ENCODE data around the gene MKRN1.
"Not testable (repeated sequence)": the region's sequence is repeated elsewhere in the genome, so short reads cannot be mapped to it uniquely, and the experiment has no call there.

Gene MKRN1

DNA sequence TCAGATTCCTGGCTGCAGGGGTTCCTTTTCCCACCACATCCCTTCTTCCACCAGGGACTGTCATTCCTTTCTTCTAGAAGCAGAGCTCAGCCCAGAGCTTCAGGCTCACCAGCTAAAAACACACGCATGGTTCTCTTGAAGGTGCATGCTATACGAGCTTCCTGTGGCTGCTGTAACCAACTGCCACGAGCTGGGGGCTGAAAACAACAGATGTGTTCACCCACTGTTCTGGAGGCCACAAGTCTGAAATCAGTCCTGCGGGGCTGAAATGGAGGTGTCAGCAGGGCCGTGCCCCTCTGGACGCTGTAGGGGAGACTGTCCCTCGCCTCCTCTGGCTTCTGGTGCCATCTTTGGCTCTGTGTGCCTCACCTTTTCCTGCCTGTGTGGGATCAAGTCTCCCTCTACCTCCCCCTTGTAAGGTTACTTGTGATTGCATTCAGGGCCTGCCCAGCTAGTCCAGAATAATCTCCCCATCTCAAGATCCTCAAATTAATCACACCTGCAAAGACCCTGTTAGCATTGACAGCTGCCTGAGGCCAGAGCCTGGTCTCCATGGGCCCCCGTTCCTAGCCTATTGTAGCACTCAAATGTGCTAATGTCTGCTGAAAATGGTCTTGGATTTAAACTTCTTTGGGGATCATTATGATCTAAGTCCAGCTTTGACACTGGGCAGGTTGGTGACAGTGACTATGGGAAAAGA, 61.7 kb downstream of the MKRN1 start:
- H3K27me3 ChIP-seq (ENCODE audit: control insufficient read depth, insufficient read depth, low read length, poor library complexity, severe bottlenecking), result no peaks in the 10 kb centered on the region
- no peaks in the 10 kb centered on the region for H3K4me1 ChIP-seq (ENCODE audit: control insufficient read depth, insufficient read depth, low read length)
- H3K27ac ChIP-seq (ENCODE audit: insufficient read depth, low read depth, low read length, poor library complexity, severe bottlenecking), result no peak overlapping the region
- WGBS, 2 experiments, result 90 to 92% methylated on average over 8 of the region's 8 CpGs
- H3K36me3 ChIP-seq (ENCODE audit: control insufficient read depth, insufficient read depth, low read length), result no peaks in the 10 kb centered on the region
- no peak overlapping the region for H3K4me3 ChIP-seq (ENCODE audit: insufficient read depth, low read depth, low read length)
- H3K9me3 ChIP-seq (ENCODE audit: control insufficient read depth, low read length), result no peaks in the 10 kb centered on the region

DNA sequence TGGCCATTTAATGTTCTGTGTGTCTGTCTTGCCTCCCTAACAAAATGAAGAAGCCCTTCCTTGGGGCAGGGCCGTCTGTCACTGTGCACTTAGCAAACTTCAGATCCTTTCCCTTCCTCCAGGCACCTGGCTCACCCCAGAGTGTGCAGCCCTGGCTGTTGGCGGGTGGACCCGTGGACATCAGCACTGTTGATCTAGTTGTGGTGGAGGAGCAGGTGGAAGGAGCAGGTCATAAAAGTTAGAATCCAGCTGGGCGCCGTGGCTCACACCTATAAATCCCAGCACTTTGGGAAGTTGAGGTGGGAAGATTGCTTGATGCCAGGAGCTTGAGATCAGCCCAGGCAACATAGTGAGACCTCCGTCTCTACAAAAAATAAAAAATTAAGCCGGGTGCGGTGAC, 62.7 kb downstream of the MKRN1 start:
- H3K27me3 ChIP-seq (ENCODE audit: control insufficient read depth, insufficient read depth, low read length, poor library complexity, severe bottlenecking), result no peaks in the 10 kb centered on the region
- no peak overlapping the region for H3K27ac ChIP-seq (ENCODE audit: insufficient read depth, low read depth, low read length, poor library complexity, severe bottlenecking)
- H3K4me3 ChIP-seq (ENCODE audit: insufficient read depth, low read depth, low read length), result no peak overlapping the region
- no peaks in the 10 kb centered on the region for H3K36me3 ChIP-seq (ENCODE audit: control insufficient read depth, insufficient read depth, low read length)
- WGBS, 2 experiments, result 92% methylated on average over 8 of the region's 8 CpGs
- no peaks in the 10 kb centered on the region for H3K4me1 ChIP-seq (ENCODE audit: control insufficient read depth, insufficient read depth, low read length)
- H3K9me3 ChIP-seq (ENCODE audit: control insufficient read depth, low read length), result no peaks in the 10 kb centered on the region

DNA sequence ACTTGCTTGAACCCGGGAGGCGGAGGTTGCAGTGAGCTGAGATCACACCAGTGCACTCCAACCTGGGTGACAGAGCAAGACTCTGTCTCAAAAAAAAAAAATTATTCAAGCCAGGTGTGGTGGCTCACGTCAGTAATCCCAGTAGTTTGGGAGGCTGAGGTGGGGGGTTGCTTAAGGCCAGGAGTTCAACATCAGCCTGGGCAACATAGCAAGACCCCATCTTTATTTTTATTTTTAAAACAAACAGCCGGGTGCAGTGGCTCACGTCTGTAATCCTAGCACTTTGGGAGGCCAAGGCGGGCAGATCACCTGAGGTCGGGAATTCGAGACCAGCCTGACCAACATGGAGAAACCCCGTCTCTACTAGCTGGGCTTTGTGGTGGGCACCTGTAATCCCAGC, 63.5 kb downstream of the MKRN1 start:
- not testable (repeated sequence) for H3K9me3 ChIP-seq (ENCODE audit: control insufficient read depth, low read length); H3K36me3 ChIP-seq (ENCODE audit: control insufficient read depth, insufficient read depth, low read length); H3K27ac ChIP-seq (ENCODE audit: insufficient read depth, low read depth, low read length, poor library complexity, severe bottlenecking); H3K27me3 ChIP-seq (ENCODE audit: control insufficient read depth, insufficient read depth, low read length, poor library complexity, severe bottlenecking); H3K4me1 ChIP-seq (ENCODE audit: control insufficient read depth, insufficient read depth, low read length); H3K4me3 ChIP-seq (ENCODE audit: insufficient read depth, low read depth, low read length)
- 93 to 94% methylated on average over 9 of the region's 9 CpGs for WGBS, 2 experiments

DNA sequence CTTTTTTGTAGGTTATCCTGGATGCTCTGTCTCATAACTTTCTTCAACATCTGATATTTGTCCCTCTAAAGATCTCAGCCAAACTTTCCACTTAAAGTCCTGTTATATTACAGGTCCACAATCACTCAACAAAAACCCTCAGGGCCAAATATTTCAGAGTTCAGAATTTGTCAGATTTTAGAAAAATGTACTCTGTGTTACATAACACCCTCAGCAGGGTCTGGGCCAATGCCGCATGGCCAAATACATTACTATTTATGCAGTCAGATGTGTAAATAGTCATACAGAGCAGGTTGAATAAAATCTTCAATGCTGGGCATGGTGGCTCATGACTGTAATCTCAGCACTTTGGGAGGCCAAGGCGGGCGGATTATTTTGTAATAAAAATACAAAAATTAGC, 63.9 kb downstream of the MKRN1 start:
- Histone ChIP-seq H3K27ac (ENCODE audit: insufficient read depth, low read depth, low read length, poor library complexity, severe bottlenecking) (no peak overlapping the region), H3K4me1 (ENCODE audit: control insufficient read depth, insufficient read depth, low read length) (no peaks in the 10 kb centered on the region), H3K4me3 (ENCODE audit: insufficient read depth, low read depth, low read length) (no peak overlapping the region), H3K36me3 (ENCODE audit: control insufficient read depth, insufficient read depth, low read length) (no peaks in the 10 kb centered on the region), H3K27me3 (ENCODE audit: control insufficient read depth, insufficient read depth, low read length, poor library complexity, severe bottlenecking) (no peaks in the 10 kb centered on the region), H3K9me3 (ENCODE audit: control insufficient read depth, low read length) (no peaks in the 10 kb centered on the region)
- 82 to 95% methylated on average over 3 of the region's 3 CpGs for WGBS, 2 experiments

DNA sequence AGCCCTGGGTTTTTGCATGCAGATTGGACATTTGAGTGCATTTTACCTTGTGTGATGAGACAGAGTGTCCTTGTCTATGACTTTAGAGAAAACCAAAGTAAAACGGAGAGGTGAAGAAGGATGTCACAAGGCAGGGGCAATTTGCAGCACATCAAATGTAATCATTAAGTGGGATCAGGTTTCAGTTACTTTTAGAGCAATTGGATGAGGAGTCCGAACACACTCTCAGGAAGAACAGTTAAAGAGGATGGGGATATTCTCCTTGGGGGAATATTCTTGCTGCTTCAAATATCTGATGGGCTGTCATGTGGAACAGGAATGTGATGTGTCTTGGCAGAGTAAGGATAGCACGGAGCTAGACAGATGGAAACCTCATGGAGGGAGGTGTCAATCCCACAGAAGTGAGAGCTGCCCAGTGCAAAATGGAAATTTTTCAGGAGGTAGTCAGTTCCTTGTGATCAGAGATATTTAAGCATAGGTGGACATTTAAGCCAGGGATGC, 74.7 kb downstream of the MKRN1 start:
- Histone ChIP-seq H3K27me3 (ENCODE audit: control insufficient read depth, insufficient read depth, low read length, poor library complexity, severe bottlenecking) (no peaks in the 10 kb centered on the region), H3K36me3 (ENCODE audit: control insufficient read depth, insufficient read depth, low read length) (no peaks in the 10 kb centered on the region), H3K9me3 (ENCODE audit: control insufficient read depth, low read length) (no peaks in the 10 kb centered on the region), H3K4me3 (ENCODE audit: insufficient read depth, low read depth, low read length) (peak overlapping the region; percentile 40), H3K27ac (ENCODE audit: insufficient read depth, low read depth, low read length, poor library complexity, severe bottlenecking) (no peak overlapping the region), H3K4me1 (ENCODE audit: control insufficient read depth, insufficient read depth, low read length) (peaks cover 5% of the 10 kb centered on the region)
- 79 to 86% methylated on average over 3 of the region's 3 CpGs for WGBS, 2 experiments

DNA sequence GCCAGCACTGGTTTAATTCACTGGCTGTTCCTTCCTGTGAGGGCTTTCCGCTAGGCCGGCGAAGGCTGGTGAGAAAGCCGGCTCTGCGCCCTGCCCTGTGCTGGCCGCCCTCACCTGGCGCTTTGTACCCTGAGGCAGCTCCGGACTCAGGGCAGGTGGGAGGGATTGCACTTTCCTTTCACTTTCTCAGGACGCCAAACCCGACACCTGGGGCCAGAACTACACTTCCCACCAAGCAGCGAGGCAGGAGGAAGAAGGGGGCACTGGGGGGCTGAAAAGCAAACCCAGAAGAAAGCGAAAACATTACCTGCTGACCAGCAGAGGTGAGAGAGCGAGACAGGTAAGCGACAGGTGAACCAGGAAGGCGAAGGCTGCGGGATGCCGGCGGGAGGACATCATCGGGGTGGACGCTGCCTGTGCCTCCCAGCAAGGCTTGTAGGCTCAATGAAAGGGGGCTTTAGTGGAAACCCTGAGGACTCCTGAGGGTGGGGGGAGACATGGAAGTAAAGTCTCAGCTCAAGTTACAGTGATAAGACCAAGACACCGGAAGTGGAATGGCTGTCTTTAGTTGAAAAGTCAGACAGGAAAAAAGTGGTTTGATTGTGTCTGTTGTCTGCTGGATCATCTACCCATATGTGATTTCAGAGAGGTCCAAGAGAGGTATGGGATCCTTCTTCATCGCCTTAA, 75.3 kb downstream of the MKRN1 start, which contains the start of gene RAB19:
Gene RAB19, plus strand, starts transcription at position 181 of the 687 bp plus-strand sequence. CDS start 3,589 bp downstream, outside the sequence.
- H3K4me3 ChIP-seq (ENCODE audit: insufficient read depth, low read depth, low read length), result peak within 1 kb of the TSS; percentile 40
- peaks cover 5% of the 10 kb centered on the region for H3K4me1 ChIP-seq (ENCODE audit: control insufficient read depth, insufficient read depth, low read length)
- H3K9me3 ChIP-seq (ENCODE audit: control insufficient read depth, low read length), result no peaks in the 10 kb centered on the region
- H3K27me3 ChIP-seq (ENCODE audit: control insufficient read depth, insufficient read depth, low read length, poor library complexity, severe bottlenecking), result no peaks in the 10 kb centered on the region
- H3K36me3 ChIP-seq (ENCODE audit: control insufficient read depth, insufficient read depth, low read length), result no peaks in the 10 kb centered on the region
- H3K27ac ChIP-seq (ENCODE audit: insufficient read depth, low read depth, low read length, poor library complexity, severe bottlenecking), result no peak within 1 kb of the TSS
- WGBS, 2 experiments, result 38 to 47% methylated on average over 22 of the region's 22 CpGs
